HEK293 (cell line): ENCODE data around the gene TET2.

Source experiments
- CTCF ChIA-PET: fragments of 350-600 bp; formaldehyde crosslinking; extraction: SDS; loops from one replicate; lab custom pipeline; 2021; ENCODE audit warnings: antibody characterized with exemption; lab: Yijun Ruan, JAX
- POLR2A ChIA-PET: fragments of 300-600 bp; formaldehyde crosslinking; extraction: SDS; loops from one replicate; lab custom pipeline; 2020; ENCODE audit warnings: antibody characterized with exemption, inconsistent platforms; lab: Yijun Ruan, JAX
- H3K27ac ChIP-seq: fragments of 200-500 bp; sonication (Bioruptor generic); 2 replicates; pipeline ENCODE4 v1.5.1; 2014; ENCODE audit warnings: low read depth, low read length, control low read depth, inconsistent platforms; ENCODE audit errors: extremely low read depth
- H3K36me3 ChIP-seq, 2 experiments: fragments of 200-500 bp in 1 of 2; sonication (Bioruptor generic) in 1 of 2; 1 replicate in 1 of 2; 2 replicates in 1 of 2; pipeline ENCODE4 v1.5.1; 2014 to 2017; ENCODE audit warnings: inconsistent platforms in 2 of 2, low read length in 2 of 2; ENCODE audit not compliant: control insufficient read depth in 2 of 2, insufficient read depth in 1 of 2
- H3K4me1 ChIP-seq: fragments of 200-500 bp; sonication (Bioruptor generic); 2 replicates; pipeline ENCODE4 v1.5.1; 2014; ENCODE audit warnings: mild to moderate bottlenecking, low read length, inconsistent platforms; ENCODE audit not compliant: control insufficient read depth, insufficient read depth
- H3K4me3 ChIP-seq: 2 replicates; pipeline ENCODE4 v1.5.1; 2011; ENCODE audit warnings: low read depth, mild to moderate bottlenecking, control low read depth, low read length, moderate library complexity
- H3K9me3 ChIP-seq: fragments of 200-500 bp; sonication (Bioruptor generic); 2 replicates; pipeline ENCODE4 v1.5.1; 2014; ENCODE audit warnings: low read depth, low read length, inconsistent platforms; ENCODE audit not compliant: control insufficient read depth, insufficient read depth
- ELK4 ChIP-seq: IDR thresholded peaks from 2 replicates; pipeline ENCODE4 v1.6.1; 2011; ENCODE audit warnings: mild to moderate bottlenecking, low read depth, low read length, borderline replicate concordance
- HOXA7 ChIP-seq: sonication (generic); formaldehyde crosslinking; IDR thresholded peaks from 2 replicates; pipeline ENCODE4 v1.8.1; 2022; ENCODE audit warnings: missing genetic modification reagents, borderline replicate concordance
- MEIS1 ChIP-seq: sonication (generic); formaldehyde crosslinking; IDR thresholded peaks from 2 replicates; pipeline ENCODE4 v1.8.1; 2022; ENCODE audit warnings: missing genetic modification reagents, mild to moderate bottlenecking, borderline replicate concordance
- MYNN ChIP-seq: fragments of 450-650 bp; formaldehyde crosslinking; IDR thresholded peaks from 2 replicates; pipeline ENCODE4 v1.5.1; 2016; ENCODE audit warnings: missing biosample characterization, missing genetic modification characterization, borderline replicate concordance
- OSR2 ChIP-seq: fragments of 450-650 bp; formaldehyde crosslinking; IDR thresholded peaks from 2 replicates; pipeline ENCODE4 v1.5.1; 2016; ENCODE audit warnings: missing biosample characterization, missing genetic modification characterization
- OVOL3 ChIP-seq: fragments of 450-650 bp; formaldehyde crosslinking; IDR thresholded peaks from 2 replicates; pipeline ENCODE4 v1.5.1; 2016; ENCODE audit warnings: missing biosample characterization, missing genetic modification characterization
- PRDM6 ChIP-seq: fragments of 450-650 bp; formaldehyde crosslinking; IDR thresholded peaks from 2 replicates; pipeline ENCODE4 v1.5.1; 2017; ENCODE audit warnings: missing biosample characterization, missing genetic modification characterization
- SP2 ChIP-seq: fragments of 450-650 bp; formaldehyde crosslinking; IDR thresholded peaks from 2 replicates; pipeline ENCODE4 v1.5.1; 2016; ENCODE audit warnings: missing biosample characterization, missing genetic modification characterization
- ZBTB20 ChIP-seq: fragments of 450-650 bp; formaldehyde crosslinking; IDR thresholded peaks from 2 replicates; pipeline ENCODE4 v1.5.1; 2016; ENCODE audit warnings: missing biosample characterization, missing genetic modification characterization
- ZEB2 ChIP-seq: fragments of 450-650 bp; formaldehyde crosslinking; IDR thresholded peaks from 2 replicates; pipeline ENCODE4 v1.5.1; 2016; ENCODE audit warnings: missing biosample characterization, missing genetic modification characterization
- ZFP37 ChIP-seq: fragments of 450-650 bp; formaldehyde crosslinking; IDR thresholded peaks from 2 replicates; pipeline ENCODE4 v1.5.1; 2016; ENCODE audit warnings: missing biosample characterization, missing genetic modification characterization
- ZFP41 ChIP-seq: fragments of 450-650 bp; formaldehyde crosslinking; IDR thresholded peaks from 2 replicates; pipeline ENCODE4 v1.5.1; 2016; ENCODE audit warnings: missing biosample characterization, missing genetic modification characterization, borderline replicate concordance
- ZFP69B ChIP-seq: fragments of 450-650 bp; formaldehyde crosslinking; IDR thresholded peaks from 2 replicates; pipeline ENCODE4 v1.5.1; 2016; ENCODE audit warnings: missing biosample characterization, missing genetic modification characterization
- ZNF112 ChIP-seq: fragments of 450-650 bp; formaldehyde crosslinking; IDR thresholded peaks from 2 replicates; pipeline ENCODE4 v1.5.0; 2017; ENCODE audit warnings: missing biosample characterization, missing genetic modification characterization
- ZNF132 ChIP-seq: fragments of 450-650 bp; formaldehyde crosslinking; IDR thresholded peaks from 2 replicates; pipeline ENCODE4 v1.5.1; 2017; ENCODE audit warnings: missing biosample characterization, missing genetic modification characterization, borderline replicate concordance
- ZNF169 ChIP-seq: fragments of 450-650 bp; formaldehyde crosslinking; IDR thresholded peaks from 2 replicates; pipeline ENCODE4 v1.5.1; 2016; ENCODE audit warnings: missing biosample characterization, missing genetic modification characterization
- ZNF175 ChIP-seq: fragments of 450-650 bp; formaldehyde crosslinking; IDR thresholded peaks from 2 replicates; pipeline ENCODE4 v1.5.1; 2016; ENCODE audit warnings: missing biosample characterization, missing genetic modification characterization
- ZNF280C ChIP-seq: fragments of 450-650 bp; formaldehyde crosslinking; IDR thresholded peaks from 2 replicates; pipeline ENCODE4 v1.5.1; 2016; ENCODE audit warnings: missing biosample characterization, missing genetic modification characterization
- ZNF280D ChIP-seq: fragments of 450-650 bp; formaldehyde crosslinking; IDR thresholded peaks from 2 replicates; pipeline ENCODE4 v1.5.1; 2016; ENCODE audit warnings: missing biosample characterization, missing genetic modification characterization
- ZNF292 ChIP-seq: fragments of 450-650 bp; formaldehyde crosslinking; IDR thresholded peaks from 2 replicates; pipeline ENCODE4 v1.5.1; 2016; ENCODE audit warnings: low read depth, missing biosample characterization, missing genetic modification characterization, borderline replicate concordance
- ZNF324 ChIP-seq: fragments of 450-650 bp; formaldehyde crosslinking; IDR thresholded peaks from 2 replicates; pipeline ENCODE4 v1.5.1; 2016; ENCODE audit warnings: missing biosample characterization, missing genetic modification characterization
- ZNF585B ChIP-seq: fragments of 450-650 bp; formaldehyde crosslinking; IDR thresholded peaks from 2 replicates; pipeline ENCODE4 v1.5.1; 2016; ENCODE audit warnings: missing biosample characterization, missing genetic modification characterization
- ZNF596 ChIP-seq: fragments of 450-650 bp; IDR thresholded peaks from 2 replicates; pipeline ENCODE4 v1.5.0; 2018; ENCODE audit warnings: missing biosample characterization, mild to moderate bottlenecking, missing genetic modification characterization, moderate library complexity
- ZNF639 ChIP-seq: fragments of 450-650 bp; formaldehyde crosslinking; IDR thresholded peaks from 2 replicates; pipeline ENCODE4 v1.5.1; 2016; ENCODE audit warnings: missing biosample characterization, missing genetic modification characterization
- ZNF777 ChIP-seq: fragments of 450-650 bp; formaldehyde crosslinking; IDR thresholded peaks from 2 replicates; pipeline ENCODE4 v1.5.1; 2017; ENCODE audit warnings: missing biosample characterization, missing genetic modification characterization, borderline replicate concordance

TET2 gene

GRCh38 chr4:105276361-105277104 is 129.9 kb downstream of the TET2 start:
- ChIA-PET CTCF (interaction anchor here (0.6 to 0.7 kb wide), 2 partner anchors 401 to 1226 kb away, joined by 3 to 4 read pairs; no protein-coding TSS in a partner anchor), POLR2A (no interaction called here)
- TF ChIP-seq PRDM6 (tag by site-specific recombination) (no peak), ELK4 (no peak), ZNF292 (tag by site-specific recombination) (no peak), ZNF132 (tag by site-specific recombination) (no peak), OVOL3 (tag by site-specific recombination) (no peak), SP2 (tag by site-specific recombination) (no peak), OSR2 (tag by site-specific recombination) (no peak), ZNF112 (tag by site-specific recombination) (no peak), ZEB2 (tag by site-specific recombination) (no peak), ZFP41 (tag by site-specific recombination) (no peak), HOXA7 (CRISPR knock-in tag) (no peak), ZFP37 (tag by site-specific recombination) (no peak)
- H3K36me3 ChIP-seq: peaks cover 0 to 40% of the 10 kb centered on the region in 2 experiments; a peak in 2 of 3 replicates
- H3K4me1 ChIP-seq: no peaks in the 10 kb centered on the region
- H3K9me3 ChIP-seq: no peaks in the 10 kb centered on the region
- H3K27ac ChIP-seq: no peak overlapping the region
- H3K4me3 ChIP-seq: no peak overlapping the region

GRCh38 chr4:105277702-105278101 is 131.0 kb downstream of the TET2 start:
- H3K27ac ChIP-seq: no peak overlapping the region
- ChIA-PET CTCF (interaction anchor here (0.6 kb wide), 1 partner anchor 56 kb away, joined by 3 read pairs; no protein-coding TSS in a partner anchor), POLR2A (no interaction called here)
- peaks cover 0 to 29% of the 10 kb centered on the region in 2 experiments; a peak in 2 of 3 replicates for H3K36me3 ChIP-seq
- no peak overlapping the region for H3K4me3 ChIP-seq
- H3K4me1 ChIP-seq: no peaks in the 10 kb centered on the region
- no peaks in the 10 kb centered on the region for H3K9me3 ChIP-seq
- no peak for TF ChIP-seq ZNF777 (tag by site-specific recombination)
- TF ChIP-seq ZFP69B (tag by site-specific recombination): no peak
- TF ChIP-seq ZNF175 (tag by site-specific recombination): no peak
- TF ChIP-seq MYNN (tag by site-specific recombination): no peak
- no peak for TF ChIP-seq ZNF280D
- no peak for TF ChIP-seq ZNF169 (tag by site-specific recombination)
- no peak for TF ChIP-seq ZNF585B (tag by site-specific recombination)
- no peak for TF ChIP-seq ZNF324 (tag by site-specific recombination)
- no peak for TF ChIP-seq OVOL3 (tag by site-specific recombination)
- no peak for TF ChIP-seq ZNF639 (tag by site-specific recombination)
- no peak for TF ChIP-seq ZBTB20 (tag by site-specific recombination)
- no peak for TF ChIP-seq ZNF596 (tag by site-specific recombination)
- no peak for TF ChIP-seq MEIS1 (CRISPR knock-in tag)
- TF ChIP-seq ZNF280C (tag by site-specific recombination): no peak
